Uterus (tissue), 2 donors: ENCODE measurements around the gene NCS1.

Experiments
- POLR2A ChIP-seq, 2 donors: fragments of 450-650 bp; IDR thresholded peaks; one replicate each; pipeline ENCODE4 v1.6.1; 2016; ENCODE audit warnings: antibody characterized with exemption in 2 of 2, mild to moderate bottlenecking in 1 of 2, moderate library complexity in 1 of 2
- TF ChIP-seq, protein P1 (sequence below), 4 experiments: fragments of 200-600 bp in 2 of 4; fragments of 450-650 bp in 2 of 4; sonication (generic) in 2 of 4; IDR thresholded peaks; one replicate each; pipeline ENCODE4 v1.5.1; 2016 to 2019; ENCODE audit warnings: antibody characterized with exemption in 4 of 4, mild to moderate bottlenecking in 2 of 4, moderate library complexity in 1 of 4

DNA sequence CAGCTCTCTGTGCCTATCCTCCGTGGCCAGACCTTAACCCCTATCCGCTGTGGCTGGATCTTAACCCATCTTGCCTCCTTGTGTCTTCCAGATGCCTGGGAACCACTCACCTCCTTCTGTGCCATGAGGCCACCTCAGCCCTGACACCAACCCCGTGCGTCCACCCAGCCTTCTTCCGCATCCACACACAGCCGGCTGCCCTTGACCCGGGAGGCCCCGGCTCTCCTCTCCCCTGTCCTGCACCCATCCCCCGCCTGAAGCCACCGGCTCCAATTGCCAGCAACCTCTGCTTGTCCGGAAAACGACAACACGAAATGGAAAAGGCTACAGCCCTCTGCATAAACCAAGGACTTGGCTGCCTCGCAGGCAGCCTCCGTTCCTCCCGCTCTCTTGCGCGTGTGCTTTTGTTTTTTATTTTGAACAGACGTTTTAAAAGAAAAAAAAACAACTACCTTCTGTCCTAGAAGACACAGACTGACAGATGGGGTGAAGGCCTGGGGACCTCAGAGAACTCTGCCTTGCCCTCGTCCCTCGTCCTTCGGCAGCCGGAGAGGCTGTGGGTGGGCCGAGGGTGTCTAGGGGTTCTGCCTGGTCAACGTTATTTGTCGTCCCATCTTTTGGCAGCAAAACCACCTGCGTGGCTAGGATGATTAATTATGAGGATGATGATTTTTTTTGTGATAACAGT lies 60.8 kb downstream of the NCS1 start:
- TF ChIP-seq, protein P1, sequence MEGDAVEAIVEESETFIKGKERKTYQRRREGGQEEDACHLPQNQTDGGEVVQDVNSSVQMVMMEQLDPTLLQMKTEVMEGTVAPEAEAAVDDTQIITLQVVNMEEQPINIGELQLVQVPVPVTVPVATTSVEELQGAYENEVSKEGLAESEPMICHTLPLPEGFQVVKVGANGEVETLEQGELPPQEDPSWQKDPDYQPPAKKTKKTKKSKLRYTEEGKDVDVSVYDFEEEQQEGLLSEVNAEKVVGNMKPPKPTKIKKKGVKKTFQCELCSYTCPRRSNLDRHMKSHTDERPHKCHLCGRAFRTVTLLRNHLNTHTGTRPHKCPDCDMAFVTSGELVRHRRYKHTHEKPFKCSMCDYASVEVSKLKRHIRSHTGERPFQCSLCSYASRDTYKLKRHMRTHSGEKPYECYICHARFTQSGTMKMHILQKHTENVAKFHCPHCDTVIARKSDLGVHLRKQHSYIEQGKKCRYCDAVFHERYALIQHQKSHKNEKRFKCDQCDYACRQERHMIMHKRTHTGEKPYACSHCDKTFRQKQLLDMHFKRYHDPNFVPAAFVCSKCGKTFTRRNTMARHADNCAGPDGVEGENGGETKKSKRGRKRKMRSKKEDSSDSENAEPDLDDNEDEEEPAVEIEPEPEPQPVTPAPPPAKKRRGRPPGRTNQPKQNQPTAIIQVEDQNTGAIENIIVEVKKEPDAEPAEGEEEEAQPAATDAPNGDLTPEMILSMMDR (IDR thresholded peaks at IDR 0.05): no peak
- TF ChIP-seq POLR2A (IDR thresholded peaks at IDR 0.05): no peak
